H54 (cell line): Measurements from ENCODE around the gene NRAP.

ENCODE experiments used
- DNase-seq: peaks from one replicate; pipeline ENCODE4 v3.0.0; 2011; ENCODE audit warnings: low spot score, mixed read lengths; ENCODE audit not compliant: insufficient read length
- FAIRE-seq: peaks from 3 replicates; lab custom pipeline; 2011; peaks lifted over from hg19 to GRCh38; lab: Jason Lieb, UNC
- POLR2A ChIP-seq: IDR thresholded peaks from 2 replicates; pipeline ENCODE4 v1.6.1; 2011; ENCODE audit warnings: low read depth, mild to moderate bottlenecking, low read length

The NRAP gene

GRCh38 chr10:113543107-113543955, 120.5 kb downstream of the NRAP start:
- FAIRE-seq (no peak), DNase-seq (no peak)
- no peak for TF ChIP-seq POLR2A

GRCh38 chr10:113541549-113541927, 122.3 kb downstream of the NRAP start:
- no peak for TF ChIP-seq POLR2A
- DNase-seq (no peak), FAIRE-seq (no peak)

GRCh38 chr10:113540845-113541548, 122.8 kb downstream of the NRAP start:
- DNase-seq (no peak), FAIRE-seq (no peak)
- TF ChIP-seq POLR2A: no peak

GRCh38 chr10:113539789-113540188, 124.1 kb downstream of the NRAP start:
- FAIRE-seq: no peak
- peak; percentile 19 for DNase-seq
- TF ChIP-seq POLR2A: no peak
